GM19397 (cell line): Measurements from ENCODE around the gene UCMA.
"Not testable (repeated sequence)": the region's sequence is repeated elsewhere in the genome, so short reads cannot be mapped to it uniquely, and the experiment has no call there.

Experiments
- ATAC-seq: cut with Tn5 transposase; IDR thresholded peaks from one replicate; pipeline ENCODE4 v1.9.1; 2021; ENCODE audit warnings: mild to moderate bottlenecking, moderate library complexity; ENCODE audit not compliant: unreplicated experiment

UCMA gene

GRCh38 chr10:13234736-13235135 lies 562 bp upstream of the UCMA start:
- not testable (repeated sequence) for ATAC-seq

- ATAC-seq = no peak
Measured at GRCh38 chr10:13233358-13233757, 816 bp downstream of the UCMA start.

GRCh38 chr10:13231808-13232207 lies 2.4 kb downstream of the UCMA start:
- no peak for ATAC-seq

GRCh38 chr10:13231190-13231589 lies 3.0 kb downstream of the UCMA start:
- ATAC-seq = no peak

- ATAC-seq = no peak
Measured at GRCh38 chr10:13227031-13227430, 7.1 kb downstream of the UCMA start.

- no peak for ATAC-seq
Measured at GRCh38 chr10:13225601-13226000, 8.6 kb downstream of the UCMA start.

- no peak for ATAC-seq
Measured at GRCh38 chr10:13224210-13224995, 9.8 kb downstream of the UCMA start.

- ATAC-seq = no peak
Measured at GRCh38 chr10:13223241-13223640, 10.9 kb downstream of the UCMA start.

GRCh38 chr10:13222566-13222965 lies 11.6 kb downstream of the UCMA start:
- no peak for ATAC-seq

GRCh38 chr10:13222151-13222550 lies 12.0 kb downstream of the UCMA start:
- no peak for ATAC-seq

- ATAC-seq = no peak
Measured at GRCh38 chr10:13221572-13221971, 12.6 kb downstream of the UCMA start.

GRCh38 chr10:13219685-13220670 lies 14.2 kb downstream of the UCMA start:
- no peak for ATAC-seq

- no peak for ATAC-seq
Measured at GRCh38 chr10:13218878-13219277, 15.3 kb downstream of the UCMA start.

- no peak for ATAC-seq
Measured at GRCh38 chr10:13213163-13213562, 21.0 kb downstream of the UCMA start.

- no peak for ATAC-seq
Measured at GRCh38 chr10:13206546-13207443, 27.4 kb downstream of the UCMA start.

- no peak for ATAC-seq
Measured at GRCh38 chr10:13206091-13206490, 28.1 kb downstream of the UCMA start.

- ATAC-seq = no peak
Measured at GRCh38 chr10:13201132-13201531, 33.0 kb downstream of the UCMA start.

- ATAC-seq = no peak
Measured at GRCh38 chr10:13195016-13195415, 39.2 kb downstream of the UCMA start.

GRCh38 chr10:13193637-13194036 lies 40.5 kb downstream of the UCMA start:
- ATAC-seq = no peak

- no peak for ATAC-seq
Measured at GRCh38 chr10:13191362-13191761, 42.8 kb downstream of the UCMA start.

GRCh38 chr10:13190816-13191215 lies 43.4 kb downstream of the UCMA start:
- no peak for ATAC-seq
